IMR-90 (cell line): ENCODE results near the gene DCLK1. TPM values are rescaled to one million over a fixed set of nuclear protein-coding genes. Genes with fewer than 3 reads are reported as not detected.

Source experiments
- ATAC-seq: fragments of 200-7000 bp; cut with Tn5 transposase; 2 replicates; pipeline ENCODE4 v1.9.1; 2020; ENCODE audit warnings: low read depth, mild to moderate bottlenecking, moderate library complexity
- BruUV-seq: library from RNA; stranded (reverse); fragments of 400-500 nt; replicated peaks from 2 replicates; lab custom pipeline; 2021; lab: Mats Ljungman, UMichigan
- CTCF ChIA-PET: fragments of 300-600 bp; formaldehyde crosslinking; extraction: SDS; loops from one replicate; lab custom pipeline; 2021; ENCODE audit warnings: antibody characterized with exemption; lab: Yijun Ruan, JAX
- POLR2A ChIA-PET: fragments of 300-600 bp; sonication (Branson Sonifier 250); formaldehyde crosslinking; loops from one replicate; lab custom pipeline; 2022; ENCODE audit warnings: antibody characterized with exemption; ENCODE audit not compliant: unreplicated experiment; lab: Charles Lee
- DNase-seq: peaks from one replicate; pipeline ENCODE4 v3.0.0; 2013
- H2AFZ ChIP-seq: replicated peaks from 2 replicates; pipeline ENCODE3; 2013; ENCODE audit warnings: low read length, mild to moderate bottlenecking; ENCODE audit not compliant: poor library complexity
- H2AK5ac ChIP-seq: 2 replicates; pipeline ENCODE4 v1.6.1; 2013; ENCODE audit warnings: low read depth, low read length, inconsistent platforms
- H2AK9ac ChIP-seq: replicated peaks from 2 replicates; pipeline ENCODE3; 2013; ENCODE audit warnings: mild to moderate bottlenecking, low read depth, low read length, moderate library complexity; ENCODE audit not compliant: poor library complexity
- H2BK120ac ChIP-seq: 2 replicates; pipeline ENCODE4 v1.6.1; 2013; ENCODE audit warnings: low read depth, low read length, inconsistent platforms
- H2BK15ac ChIP-seq: 3 replicates; pipeline ENCODE4 v1.6.1; 2013; ENCODE audit warnings: low read depth, low read length, inconsistent platforms
- H2BK20ac ChIP-seq: 2 replicates; pipeline ENCODE4 v1.6.1; 2013; ENCODE audit warnings: low read depth, mild to moderate bottlenecking, inconsistent platforms, low read length, moderate library complexity
- H2BK5ac ChIP-seq: 2 replicates; pipeline ENCODE4 v1.6.1; 2013; ENCODE audit warnings: mild to moderate bottlenecking, low read depth, low read length, inconsistent platforms; ENCODE audit not compliant: poor library complexity, severe bottlenecking
- H3K14ac ChIP-seq: replicated peaks from 2 replicates; pipeline ENCODE4 v1.6.1; 2013; ENCODE audit warnings: low read depth, low read length, inconsistent platforms
- H3K18ac ChIP-seq: 2 replicates; pipeline ENCODE4 v1.6.1; 2013; ENCODE audit warnings: low read depth, low read length, control low read depth
- H3K23ac ChIP-seq: 2 replicates; pipeline ENCODE4 v1.6.1; 2013; ENCODE audit warnings: low read depth, low read length, inconsistent platforms
- H3K27ac ChIP-seq: 2 replicates; pipeline ENCODE4 v1.5.1; 2013; ENCODE audit warnings: mild to moderate bottlenecking, control low read depth, low read length; ENCODE audit not compliant: insufficient read depth
- H3K27me3 ChIP-seq: 2 replicates; pipeline ENCODE4 v1.6.1; 2013; ENCODE audit warnings: low read length; ENCODE audit not compliant: control insufficient read depth, insufficient read depth
- H3K36me3 ChIP-seq: 2 replicates; pipeline ENCODE4 v1.6.1; 2013; ENCODE audit warnings: low read length, mixed read lengths; ENCODE audit not compliant: control insufficient read depth, insufficient read depth
- H3K4ac ChIP-seq: 2 replicates; pipeline ENCODE4 v1.6.1; 2013; ENCODE audit warnings: low read depth, low read length, inconsistent platforms
- H3K4me1 ChIP-seq: 2 replicates; pipeline ENCODE4 v1.6.1; 2013; ENCODE audit warnings: low read length, mixed read lengths; ENCODE audit not compliant: control insufficient read depth, insufficient read depth
- H3K4me2 ChIP-seq: 2 replicates; pipeline ENCODE4 v1.6.1; 2013; ENCODE audit warnings: low read depth, mild to moderate bottlenecking, control low read depth, low read length, moderate library complexity
- H3K4me3 ChIP-seq: 2 replicates; pipeline ENCODE4 v1.5.1; 2013; ENCODE audit warnings: low read depth, mild to moderate bottlenecking, control low read depth, low read length, moderate library complexity; ENCODE audit not compliant: insufficient read depth
- H3K56ac ChIP-seq: 2 replicates; pipeline ENCODE4 v1.6.1; 2013; ENCODE audit warnings: low read length, inconsistent platforms; ENCODE audit not compliant: insufficient read depth; ENCODE audit errors: extremely low read depth
- H3K79me1 ChIP-seq, 2 experiments: 2 replicates each; pipeline ENCODE4 v1.6.1; 2013; ENCODE audit warnings: low read length in 2 of 2, inconsistent platforms in 1 of 2, low read depth in 1 of 2
- H3K9ac ChIP-seq: 2 replicates; pipeline ENCODE4 v1.6.1; 2013; ENCODE audit warnings: low read depth, low read length, control low read depth
- H3K9me1 ChIP-seq: 2 replicates; pipeline ENCODE4 v1.6.1; 2013; ENCODE audit warnings: low read length, inconsistent platforms; ENCODE audit not compliant: insufficient read depth
- H3K9me3 ChIP-seq: 2 replicates; pipeline ENCODE4 v1.6.1; 2013; ENCODE audit warnings: low read length; ENCODE audit not compliant: control insufficient read depth, insufficient read depth
- H4K20me1 ChIP-seq: 2 replicates; pipeline ENCODE4 v1.6.1; 2013; ENCODE audit warnings: low read length, inconsistent platforms; ENCODE audit not compliant: insufficient read depth
- H4K5ac ChIP-seq: 2 replicates; pipeline ENCODE4 v1.6.1; 2013; ENCODE audit warnings: mild to moderate bottlenecking, low read depth, low read length, control low read depth
- H4K8ac ChIP-seq, 2 experiments: 2 replicates each; pipeline ENCODE4 v1.6.1; 2013; ENCODE audit warnings: low read depth in 2 of 2, low read length in 2 of 2, control low read depth in 1 of 2, inconsistent platforms in 1 of 2
- H4K91ac ChIP-seq: 2 replicates; pipeline ENCODE4 v1.6.1; 2013; ENCODE audit warnings: low read depth, low read length, inconsistent platforms; ENCODE audit not compliant: insufficient read depth
- BHLHE40 ChIP-seq: fragments of 150-350 bp; IDR thresholded peaks from 2 replicates; pipeline ENCODE4 v1.6.1; 2016; ENCODE audit warnings: mild to moderate bottlenecking, low read depth, low read length
- CEBPB ChIP-seq: IDR thresholded peaks from 2 replicates; pipeline ENCODE4 v1.6.1; 2012; ENCODE audit warnings: low read depth, low read length, improper control_type of control experiment
- CHD1 ChIP-seq: IDR thresholded peaks from 2 replicates; pipeline ENCODE4 v1.6.1; 2012; ENCODE audit warnings: low read depth, low read length, improper control_type of control experiment
- CTCF ChIP-seq: conservative IDR thresholded peaks from 2 replicates; pipeline ENCODE4 v1.5.1; 2012; ENCODE audit warnings: mild to moderate bottlenecking, low read depth, low read length, improper control_type of control experiment
- ELK1 ChIP-seq: fragments of 150-350 bp; IDR thresholded peaks from 2 replicates; pipeline ENCODE4 v1.6.1; 2016; ENCODE audit warnings: low read depth, mild to moderate bottlenecking, low read length, moderate library complexity, borderline replicate concordance
- FOS ChIP-seq: fragments of 150-350 bp; IDR thresholded peaks from 2 replicates; pipeline ENCODE4 v1.6.1; 2016; ENCODE audit warnings: low read depth, low read length
- MAFK ChIP-seq: IDR thresholded peaks from 2 replicates; pipeline ENCODE4 v1.6.1; 2012; ENCODE audit warnings: low read depth, low read length, improper control_type of control experiment
- MAZ ChIP-seq: IDR thresholded peaks from 2 replicates; pipeline ENCODE4 v1.6.1; 2012; ENCODE audit warnings: low read depth, mild to moderate bottlenecking, low read length, improper control_type of control experiment, moderate library complexity, borderline replicate concordance
- MXI1 ChIP-seq: IDR thresholded peaks from 2 replicates; pipeline ENCODE4 v1.6.1; 2012; ENCODE audit warnings: low read depth, mild to moderate bottlenecking, low read length, moderate library complexity, borderline replicate concordance
- NFE2L2 ChIP-seq: fragments of 150-350 bp; IDR thresholded peaks from 2 replicates; pipeline ENCODE4 v1.6.1; 2016; ENCODE audit warnings: low read depth, mild to moderate bottlenecking, low read length
- POLR2A ChIP-seq: IDR thresholded peaks from 2 replicates; pipeline ENCODE4 v1.6.1; 2012; ENCODE audit warnings: mild to moderate bottlenecking, low read depth, low read length
- RAD21 ChIP-seq: IDR thresholded peaks from 2 replicates; pipeline ENCODE4 v1.6.1; 2012; ENCODE audit warnings: low read length, improper control_type of control experiment
- RCOR1 ChIP-seq: IDR thresholded peaks from 2 replicates; pipeline ENCODE4 v1.6.1; 2012; ENCODE audit warnings: mild to moderate bottlenecking, low read length, improper control_type of control experiment; ENCODE audit not compliant: insufficient replicate concordance
- RFX5 ChIP-seq: IDR thresholded peaks from 2 replicates; pipeline ENCODE4 v1.8.0; 2012; ENCODE audit warnings: low read depth, mild to moderate bottlenecking, low read length, moderate library complexity
- SMC3 ChIP-seq: fragments of 150-350 bp; IDR thresholded peaks from 2 replicates; pipeline ENCODE4 v1.6.1; 2016; ENCODE audit warnings: low read depth, mild to moderate bottlenecking, antibody characterized with exemption, low read length, moderate library complexity
- USF2 ChIP-seq: fragments of 150-350 bp; IDR thresholded peaks from 2 replicates; pipeline ENCODE4 v1.6.1; 2017; ENCODE audit warnings: mild to moderate bottlenecking, antibody characterized with exemption, low read length, low read depth
- WGBS, 2 experiments: methylation state at CpG; one replicate each; pipeline versions ENCODE4 v1.1.5 to v1.1.7; 2013; ENCODE audit warnings: missing lambda C conversion rate in 2 of 2; ENCODE audit not compliant: insufficient read length in 1 of 2; ENCODE audit errors: extremely low coverage in 2 of 2; 5-methylcytosine and 5-hydroxymethylcytosine counted together
- dilution Hi-C: fragments of 300-500 bp; cut with HindIII; formaldehyde crosslinking; loops from one replicate; pipeline ENCODE4 v1.14.3; 2018; ENCODE audit warnings: low sequenced_read_pairs; ENCODE audit not compliant: unreplicated experiment
- in situ Hi-C: fragments of 300-500 bp; cut with MboI; formaldehyde crosslinking; loops from 3 replicates; pipeline ENCODE4 v1.14.3; 2019; ENCODE audit warnings: low sequenced_read_pairs, inconsistent platforms, mixed read lengths
- intact Hi-C: fragments of 100-400 bp; cut with micrococcal nuclease; formaldehyde crosslinking; loops from 2 replicates; pipeline ENCODE4 v1.10.0; 2022
- polyA plus RNA-seq, 3 experiments: library from polyadenylated mRNA; depleted of rRNA; stranded (reverse); fragments of >200 nt; gene quantifications; 2 replicates each; pipeline ENCODE4 v1.2.3, GENCODE V29; 2012; ENCODE audit warnings: low replicate concordance in 1 of 3
- total RNA-seq: library from RNA; depleted of rRNA; stranded (reverse); fragments of >200 nt; gene quantifications from 2 replicates; pipeline ENCODE4 v1.2.3, GENCODE V29; 2012

DCLK1 gene
- total and polyA plus RNA-seq, 2 of the 4 experiments (the other 2 are of a cell fraction), result under 0.01 to 0.02 TPM

GRCh38 chr13:35945368-35945767 lies 185.8 kb downstream of the DCLK1 start:
- no TSS peak for BruUV-seq
- Histone ChIP-seq H2BK20ac (no peak overlapping the region), H3K9ac (no peak overlapping the region), H3K27me3 (no peaks in the 10 kb centered on the region; the same call in 1 of the 2 replicates), H2AFZ (no peak overlapping the region), H3K23ac (no peak overlapping the region), H2AK5ac (no peak overlapping the region), H4K20me1 (no peaks in the 10 kb centered on the region), H3K9me3 (peaks cover 5% of the 10 kb centered on the region), H3K36me3 (no peaks in the 10 kb centered on the region), H3K18ac (no peak overlapping the region), H4K91ac (no peak overlapping the region), H3K4me1 (no peaks in the 10 kb centered on the region), H3K14ac (no peak overlapping the region), H2BK120ac (no peak overlapping the region), H3K4ac (no peak overlapping the region), H3K4me3 (no peak overlapping the region), H3K79me1 (no peaks in the 10 kb centered on the region), H2BK15ac (no peak overlapping the region), H3K4me2 (no peak overlapping the region), H3K56ac (no peak overlapping the region), H4K8ac (no peak overlapping the region), H3K9me1 (no peaks in the 10 kb centered on the region), H3K27ac (no peak overlapping the region), H2BK5ac (no peak overlapping the region), H4K5ac (no peak overlapping the region), H2AK9ac (no peak overlapping the region)
- ATAC-seq, result no peak
- no CpG with 5 or more reads among the region's 4 CpGs for WGBS, 2 experiments
- POLR2A ChIA-PET, result no interaction called here
- DNase-seq, result no peak
- intact Hi-C loops, result no loop called here
- dilution Hi-C loops, result no loop called here
- TF ChIP-seq MXI1 (no peak), BHLHE40 (no peak), SMC3 (no peak), CHD1 (no peak), CEBPB (no peak), NFE2L2 (no peak), RAD21 (no peak), ELK1 (no peak), FOS (no peak), USF2 (no peak), MAFK (no peak), CTCF (no peak), RFX5 (no peak), RCOR1 (no peak), MAZ (no peak), POLR2A (no peak)
- CTCF ChIA-PET, result interaction anchor here (0.9 kb wide), 1 partner anchor 9 kb away, joined by 3 read pairs; no protein-coding TSS in a partner anchor
- in situ Hi-C loops, result no loop called here
